Measurements from ENCODE around the gene PRC1. TPM values are rescaled to one million over a fixed set of nuclear protein-coding genes. Genes with fewer than 3 reads are reported as not detected.

The PRC1 gene
- total and polyA plus RNA-seq, 2 of the 13 experiments (the other 11 are each of a cell fraction or from before 2014, with no cell fraction given): 137 to 162 TPM

DNA sequence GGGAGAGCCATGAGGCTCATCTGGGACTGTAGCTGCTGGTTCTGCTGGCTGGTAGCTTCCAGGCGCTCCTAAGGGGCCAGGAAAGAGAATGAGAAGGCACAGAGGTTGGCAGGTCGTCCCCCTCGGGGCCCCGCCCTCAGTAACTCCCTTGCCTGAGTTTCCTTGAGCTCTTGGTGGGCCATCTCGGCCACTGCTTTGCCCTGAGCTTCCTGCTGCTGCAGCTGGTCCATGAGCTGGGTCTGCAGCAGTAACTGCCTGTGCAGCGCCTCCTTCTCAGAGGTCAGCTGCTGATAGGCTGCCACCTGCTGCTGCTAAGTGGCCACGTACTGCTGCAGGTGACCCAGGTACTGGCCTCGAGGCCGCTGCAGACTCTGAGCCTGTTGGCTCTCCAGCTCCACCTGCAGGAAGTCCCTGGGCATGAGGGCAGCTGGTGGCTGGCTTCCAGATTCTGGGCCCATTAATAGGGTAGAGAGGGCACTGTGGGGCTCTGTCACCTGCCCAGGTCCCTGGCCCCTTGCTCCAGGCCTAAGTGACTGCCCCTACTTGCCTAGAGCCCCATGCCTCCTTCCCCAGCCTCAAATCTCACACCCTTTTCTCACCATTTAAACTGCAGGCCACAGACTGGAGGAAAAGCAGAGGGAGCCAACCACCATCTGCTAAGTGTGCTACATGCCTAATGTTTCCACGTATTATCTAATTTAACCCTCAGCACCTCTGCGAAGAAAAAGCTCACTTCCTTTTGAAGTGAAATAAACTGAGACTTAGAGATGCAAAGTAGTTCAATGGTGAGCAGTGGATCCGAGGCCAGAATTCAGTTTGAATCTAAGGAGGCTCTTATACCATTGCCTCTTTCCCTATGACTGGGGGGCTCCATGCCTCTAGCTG, 38.8 kb upstream of the PRC1 start (continued):
- TF ChIP-seq HNRNPLL (IDR thresholded peaks at IDR 0.05; ENCODE audit: low read depth, low read length, poor library complexity, severe bottlenecking) (peak; percentile 30), THAP11 (CRISPR knock-in tag; IDR thresholded peaks at IDR 0.05) (0 out of 2 replicates have a peak, but pooled peaks have one; percentile 37), ZHX2 (IDR thresholded peaks at IDR 0.05; ENCODE audit: low read depth) (no peak), ZHX2 (CRISPR knock-in tag; IDR thresholded peaks at IDR 0.05; ENCODE audit: borderline replicate concordance) (no peak), ZBTB3 (CRISPR knock-in tag; IDR thresholded peaks at IDR 0.05; ENCODE audit: borderline replicate concordance, low read depth) (no peak), HOXA9 (CRISPR knock-in tag; IDR thresholded peaks at IDR 0.05; ENCODE audit: borderline replicate concordance) (no peak), SIX4 (CRISPR knock-in tag; IDR thresholded peaks at IDR 0.05) (no peak), ETV5 (CRISPR knock-in tag; IDR thresholded peaks at IDR 0.05; ENCODE audit: borderline replicate concordance) (no peak; the same call in 1 of the 2 replicates), ZNF205 (CRISPR knock-in tag; IDR thresholded peaks at IDR 0.05) (no peak), PCBP2 (optimal IDR thresholded peaks at IDR 0.05; ENCODE audit: low read depth, low read length, poor library complexity, severe bottlenecking) (no peak), IRF9 (CRISPR knock-in tag; IDR thresholded peaks at IDR 0.05; ENCODE audit: borderline replicate concordance) (0 out of 2 replicates have a peak, but pooled peaks have one; percentile 33), ZNF207 (IDR thresholded peaks at IDR 0.05; ENCODE audit: borderline replicate concordance) (no peak), RXRB (CRISPR knock-in tag; IDR thresholded peaks at IDR 0.05; ENCODE audit: borderline replicate concordance) (no peak)
- TF ChIP-seq, protein P1, sequence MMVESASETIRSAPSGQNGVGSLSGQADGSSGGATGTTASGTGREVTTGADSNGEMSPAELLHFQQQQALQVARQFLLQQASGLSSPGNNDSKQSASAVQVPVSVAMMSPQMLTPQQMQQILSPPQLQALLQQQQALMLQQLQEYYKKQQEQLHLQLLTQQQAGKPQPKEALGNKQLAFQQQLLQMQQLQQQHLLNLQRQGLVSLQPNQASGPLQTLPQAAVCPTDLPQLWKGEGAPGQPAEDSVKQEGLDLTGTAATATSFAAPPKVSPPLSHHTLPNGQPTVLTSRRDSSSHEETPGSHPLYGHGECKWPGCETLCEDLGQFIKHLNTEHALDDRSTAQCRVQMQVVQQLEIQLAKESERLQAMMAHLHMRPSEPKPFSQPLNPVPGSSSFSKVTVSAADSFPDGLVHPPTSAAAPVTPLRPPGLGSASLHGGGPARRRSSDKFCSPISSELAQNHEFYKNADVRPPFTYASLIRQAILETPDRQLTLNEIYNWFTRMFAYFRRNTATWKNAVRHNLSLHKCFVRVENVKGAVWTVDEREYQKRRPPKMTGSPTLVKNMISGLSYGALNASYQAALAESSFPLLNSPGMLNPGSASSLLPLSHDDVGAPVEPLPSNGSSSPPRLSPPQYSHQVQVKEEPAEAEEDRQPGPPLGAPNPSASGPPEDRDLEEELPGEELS (CRISPR knock-in tag; IDR thresholded peaks at IDR 0.05): no peak
- TF ChIP-seq, protein P2, sequence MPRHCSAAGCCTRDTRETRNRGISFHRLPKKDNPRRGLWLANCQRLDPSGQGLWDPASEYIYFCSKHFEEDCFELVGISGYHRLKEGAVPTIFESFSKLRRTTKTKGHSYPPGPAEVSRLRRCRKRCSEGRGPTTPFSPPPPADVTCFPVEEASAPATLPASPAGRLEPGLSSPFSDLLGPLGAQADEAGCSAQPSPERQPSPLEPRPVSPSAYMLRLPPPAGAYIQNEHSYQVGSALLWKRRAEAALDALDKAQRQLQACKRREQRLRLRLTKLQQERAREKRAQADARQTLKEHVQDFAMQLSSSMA (CRISPR knock-in tag; IDR thresholded peaks at IDR 0.05): no peak

Data from HepG2 (cell line).